CD4-positive, alpha-beta T cell treated with Interleukin-4 for 1 hour (primary cell): ENCODE data around the gene CPLX3.
A peak's percentile ranks its signal among the peaks of the same experiment; 100 is the strongest.

ENCODE experiments used
- DNase-seq, 2 donors: peaks; one replicate each; pipeline ENCODE4 v3.0.0-alpha.2; 2020 to 2022

The CPLX3 gene

DNA sequence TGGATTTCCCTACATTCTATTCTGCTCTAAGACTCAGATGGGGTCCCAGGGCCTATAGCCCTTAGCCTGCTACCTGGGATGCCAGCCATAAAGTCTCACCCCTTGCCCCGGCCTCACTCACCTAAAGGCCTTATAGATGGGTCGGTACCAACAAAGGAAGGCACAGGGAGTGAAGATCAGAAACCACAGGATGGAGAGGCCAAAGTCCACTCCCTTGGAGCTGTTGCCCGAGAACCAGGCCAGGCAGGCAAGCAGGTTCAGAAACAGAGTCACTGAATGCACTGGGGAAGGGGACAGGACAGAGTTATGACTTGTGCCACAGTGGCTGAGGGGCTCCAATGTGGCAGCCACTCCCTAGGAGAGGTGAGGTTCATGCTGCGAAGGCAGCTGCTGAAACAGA, 24.0 kb downstream of the CPLX3 start:
- DNase-seq = no peak

DNA sequence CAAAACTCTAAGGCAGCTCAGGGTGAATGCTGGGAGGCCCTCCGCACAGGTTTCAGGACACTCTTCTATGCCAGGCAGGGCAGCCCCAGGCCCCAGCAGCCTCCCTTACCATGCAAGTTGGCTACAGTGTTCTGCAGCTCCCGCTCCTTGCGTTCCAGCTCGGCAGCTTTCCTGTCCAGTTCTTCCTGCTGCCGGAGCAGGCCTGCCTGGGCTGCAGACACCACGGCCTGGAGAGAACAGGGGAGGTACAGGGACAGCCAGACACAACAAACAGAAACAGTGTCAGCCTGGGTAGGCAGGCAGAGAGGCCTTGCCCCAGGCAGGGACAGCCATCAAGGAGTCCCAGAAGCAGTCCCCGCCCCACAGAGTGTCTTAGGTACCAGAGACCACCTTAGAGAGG, 25.5 kb downstream of the CPLX3 start:
- DNase-seq = no peak

DNA sequence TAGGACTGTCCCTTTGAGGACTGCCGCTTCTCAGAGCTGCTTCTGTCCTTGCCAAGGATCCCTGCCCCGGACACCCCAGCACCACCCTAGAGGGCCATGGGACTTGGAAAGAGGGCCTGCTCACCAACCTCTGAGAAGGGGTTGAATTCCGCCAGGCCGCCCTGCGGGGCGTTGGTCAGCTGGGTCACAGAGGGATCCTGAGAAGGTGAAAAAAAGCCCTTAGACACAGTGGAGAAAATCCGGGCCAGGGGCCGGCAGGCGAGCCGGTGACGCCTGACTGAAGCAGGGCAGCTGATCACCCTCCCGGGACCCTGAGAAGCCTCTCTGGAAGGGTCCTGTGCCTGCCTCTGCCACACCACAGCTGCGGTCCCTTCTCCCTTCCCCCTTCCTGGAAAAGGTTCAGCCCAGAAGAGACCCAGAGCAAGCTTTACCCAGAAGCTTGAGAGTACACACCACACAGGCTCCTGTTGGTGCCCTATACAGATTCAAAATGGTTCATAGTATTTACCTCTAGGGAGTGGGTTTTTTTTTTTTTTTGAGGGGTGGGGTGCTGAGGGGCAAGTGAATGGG, 28.1 kb downstream of the CPLX3 start:
- no peak for DNase-seq

DNA sequence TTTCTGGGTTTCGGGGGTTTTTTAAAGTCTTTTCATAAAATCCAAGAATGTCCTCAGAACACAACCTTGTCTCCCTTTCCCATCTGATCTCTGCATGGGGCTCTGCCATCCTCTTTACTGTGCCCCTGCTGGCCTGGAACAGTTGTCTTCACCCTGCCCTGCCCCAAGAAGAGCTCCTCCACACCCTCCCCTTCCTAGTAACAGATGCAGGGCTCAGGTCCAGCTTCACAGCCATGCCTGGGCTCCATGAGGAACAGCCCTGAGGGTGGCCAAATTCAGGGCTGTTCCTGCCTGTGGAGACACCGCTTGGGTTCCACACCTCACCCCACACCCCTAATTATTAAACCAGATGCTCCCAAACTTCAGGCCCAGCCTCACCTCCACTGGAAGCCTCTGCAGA, 29.4 kb downstream of the CPLX3 start:
- DNase-seq = no peak

DNA sequence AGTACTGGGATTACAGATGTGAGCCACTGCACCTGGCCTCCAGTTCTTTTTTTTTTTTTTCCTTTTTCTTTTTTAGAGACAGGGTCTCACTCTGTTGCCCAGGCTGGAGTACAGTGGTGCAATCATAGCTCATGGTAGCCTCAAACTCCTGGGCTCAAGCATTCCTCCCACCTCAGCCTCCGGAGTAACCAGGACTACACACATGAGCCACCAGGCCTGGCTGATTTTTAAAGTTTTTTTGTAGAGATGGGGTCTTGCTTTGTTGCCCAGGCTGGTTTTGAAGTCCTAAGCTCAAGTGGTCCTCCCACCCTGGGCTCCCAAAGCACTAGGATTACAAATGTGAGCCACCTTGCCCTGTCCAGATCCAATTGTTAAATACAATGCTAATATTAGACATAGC, 30.1 kb downstream of the CPLX3 start:
- DNase-seq = no peak

DNA sequence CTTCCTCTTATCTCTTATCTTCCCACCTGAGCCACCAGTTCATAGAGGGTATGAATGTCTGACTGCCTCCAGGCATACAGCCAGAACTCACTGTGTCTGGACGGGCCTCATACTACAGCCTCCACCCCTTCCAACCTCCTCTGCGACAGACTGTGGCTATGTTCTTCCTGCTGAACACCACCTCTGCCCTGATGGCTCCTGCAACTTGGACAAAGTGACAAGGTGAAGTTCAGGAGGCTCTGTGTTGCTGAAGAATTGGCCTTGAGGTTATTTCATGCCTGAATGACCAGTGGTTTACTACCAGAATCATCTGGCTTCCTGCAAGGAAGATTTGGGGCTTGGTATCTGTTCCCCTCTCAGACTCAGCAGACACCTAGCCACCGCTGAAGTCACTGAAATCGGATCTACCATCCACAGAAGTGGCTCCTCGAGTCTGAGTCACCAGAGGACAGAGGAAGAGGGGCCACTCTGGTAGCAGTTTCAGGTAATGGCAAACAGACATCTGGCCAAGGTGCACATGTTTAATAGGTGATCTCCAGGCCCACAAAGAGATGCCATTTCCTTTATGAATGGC, 30.7 kb downstream of the CPLX3 start:
- DNase-seq = no peak

DNA sequence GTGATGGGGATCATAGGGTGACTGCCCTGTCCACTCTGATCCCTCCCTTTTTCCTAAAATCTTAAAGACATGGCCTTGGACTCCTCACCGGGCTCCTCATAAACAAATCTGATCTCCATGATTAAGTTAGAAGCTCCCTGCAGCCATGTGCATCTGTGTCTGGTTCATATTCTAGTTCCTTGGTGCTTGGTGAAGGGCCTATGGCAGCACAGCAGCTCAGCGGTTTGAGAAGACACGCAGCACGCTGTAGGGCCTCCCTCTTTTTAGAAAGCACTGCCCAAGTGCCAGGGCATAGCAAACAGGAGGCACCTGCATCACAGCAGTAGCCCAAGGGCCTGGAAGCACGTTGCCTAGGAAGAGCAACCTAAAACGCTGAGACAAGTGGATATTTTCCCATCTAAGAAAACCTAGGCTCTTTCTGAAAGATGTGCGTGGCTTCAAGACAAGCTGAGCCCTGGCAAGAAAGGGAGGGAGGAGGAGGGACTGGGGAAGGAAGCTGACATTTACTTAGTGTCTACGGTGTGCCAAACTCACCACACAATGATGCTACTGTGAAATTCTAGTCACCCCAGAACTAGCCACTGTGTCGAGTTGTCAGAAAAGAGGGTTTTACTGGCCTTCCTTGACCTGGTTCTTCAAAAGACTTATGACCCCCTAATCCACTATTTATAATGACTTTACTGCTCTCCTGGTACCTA, 31.4 kb downstream of the CPLX3 start:
- DNase-seq = no peak

DNA sequence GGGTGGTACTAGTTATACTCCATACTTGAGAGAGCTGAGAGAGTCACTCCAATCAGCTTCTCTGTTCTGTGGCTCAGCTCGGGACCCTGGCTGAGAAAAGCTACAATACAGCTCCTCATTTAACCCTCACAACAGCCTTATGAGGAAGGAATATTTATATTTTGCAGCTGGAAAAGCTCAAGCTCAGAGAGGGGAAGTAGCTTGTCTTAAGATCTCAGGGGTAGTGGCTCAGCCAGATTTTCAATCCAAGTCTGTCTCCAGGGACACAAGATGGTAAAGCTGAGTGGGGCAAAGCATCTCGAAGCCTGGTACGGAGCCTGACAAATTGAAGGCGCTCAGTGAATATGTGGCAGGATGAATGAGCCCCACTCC, 31.9 kb downstream of the CPLX3 start:
- DNase-seq = no peak

DNA sequence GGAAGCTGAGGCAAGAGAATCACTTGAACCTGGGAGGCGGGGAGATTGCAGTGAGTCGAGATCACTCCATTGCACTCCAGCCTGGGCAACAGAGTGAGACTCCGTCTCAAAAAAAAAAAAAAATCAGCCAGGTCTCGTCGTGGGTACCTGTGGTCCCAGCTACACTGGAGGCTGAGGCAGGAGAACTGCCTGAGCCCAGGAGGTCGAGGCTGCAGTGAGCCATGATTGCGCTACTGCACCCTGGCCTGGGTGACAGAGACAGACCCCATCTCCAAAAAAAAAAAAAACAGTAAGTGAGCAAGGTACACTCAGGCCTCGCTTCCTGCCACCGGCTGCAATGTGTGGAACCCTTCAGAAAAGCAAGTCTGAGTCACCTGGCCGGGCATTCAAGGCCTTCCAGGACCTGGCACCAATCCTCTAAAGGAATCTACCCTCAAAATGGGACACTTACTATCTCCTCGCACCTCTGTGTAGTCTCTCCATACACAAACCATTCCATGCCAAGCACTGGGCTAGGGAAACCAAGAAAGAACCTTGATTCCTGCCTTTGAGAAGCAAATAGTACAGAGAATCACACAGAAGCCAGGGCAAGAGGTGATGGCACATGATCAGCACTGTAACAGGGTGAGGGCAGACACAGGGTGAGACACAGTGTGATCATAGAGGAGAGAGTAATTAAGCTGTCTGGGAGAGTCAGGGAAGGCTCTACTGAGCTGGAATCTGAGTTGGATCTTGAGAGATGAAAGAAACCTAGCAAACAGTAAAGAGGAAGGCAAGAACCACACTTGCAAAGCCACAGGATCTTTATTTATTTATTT, 37.0 kb downstream of the CPLX3 start:
- DNase-seq = no peak

DNA sequence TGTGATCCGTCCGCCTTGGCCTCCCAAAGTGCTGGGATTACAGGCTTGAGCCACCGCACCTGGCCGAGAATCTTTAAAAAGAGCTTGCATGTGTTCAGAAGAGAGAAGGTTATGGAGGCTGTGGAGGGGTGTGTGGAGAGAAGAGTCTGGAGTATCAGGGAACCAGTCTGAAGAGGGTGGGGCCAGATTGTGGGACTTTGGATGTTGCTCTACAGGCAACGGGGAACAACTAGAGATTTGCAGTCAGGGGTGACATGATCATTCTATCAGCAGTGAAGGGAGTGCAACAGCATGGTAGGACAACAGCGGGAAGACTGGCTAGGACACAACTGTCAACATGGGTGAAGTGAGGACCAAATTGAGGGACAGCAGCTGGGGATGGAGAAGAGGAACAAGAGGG, 37.9 kb downstream of the CPLX3 start:
- DNase-seq = no peak

DNA sequence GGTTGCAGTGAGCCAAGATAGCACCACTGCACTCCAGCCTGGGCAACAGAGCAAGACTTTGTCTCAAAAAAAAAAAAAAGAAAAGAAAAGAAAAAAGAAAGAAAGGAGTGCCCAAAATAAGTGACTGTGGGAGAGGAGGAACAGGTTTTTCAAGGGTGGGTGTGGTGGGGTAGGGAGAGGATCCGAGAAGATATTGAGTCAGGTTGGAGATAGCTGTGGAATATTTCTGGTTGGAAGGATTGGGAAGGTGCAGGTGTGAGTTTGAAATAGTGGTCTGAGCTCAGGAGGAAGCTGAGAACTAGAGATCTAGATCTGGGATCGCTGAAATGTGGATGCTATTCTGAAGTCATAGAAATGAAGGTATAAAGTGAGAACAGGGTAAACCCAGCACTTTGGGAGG, 38.9 kb downstream of the CPLX3 start:
- DNase-seq = no peak

DNA sequence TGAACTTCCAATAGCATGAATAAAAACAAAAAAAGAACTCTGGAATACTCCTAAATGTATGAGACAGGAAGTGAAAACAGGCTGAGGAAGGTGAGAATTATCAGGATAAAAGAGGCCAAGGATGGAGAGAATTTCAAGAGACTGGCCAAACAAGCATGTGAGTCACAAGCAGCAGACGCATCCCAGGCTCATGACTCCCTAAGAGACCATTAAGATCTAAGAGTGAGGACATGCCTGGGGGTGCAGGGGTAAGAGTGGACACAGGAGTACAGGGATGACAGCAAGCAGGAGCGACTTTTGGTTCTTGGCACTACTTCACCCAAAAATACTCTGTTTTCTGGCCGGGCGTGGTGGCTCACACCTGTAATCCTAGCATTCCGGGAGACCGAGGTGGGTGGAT, 39.7 kb downstream of the CPLX3 start:
- no peak for DNase-seq

DNA sequence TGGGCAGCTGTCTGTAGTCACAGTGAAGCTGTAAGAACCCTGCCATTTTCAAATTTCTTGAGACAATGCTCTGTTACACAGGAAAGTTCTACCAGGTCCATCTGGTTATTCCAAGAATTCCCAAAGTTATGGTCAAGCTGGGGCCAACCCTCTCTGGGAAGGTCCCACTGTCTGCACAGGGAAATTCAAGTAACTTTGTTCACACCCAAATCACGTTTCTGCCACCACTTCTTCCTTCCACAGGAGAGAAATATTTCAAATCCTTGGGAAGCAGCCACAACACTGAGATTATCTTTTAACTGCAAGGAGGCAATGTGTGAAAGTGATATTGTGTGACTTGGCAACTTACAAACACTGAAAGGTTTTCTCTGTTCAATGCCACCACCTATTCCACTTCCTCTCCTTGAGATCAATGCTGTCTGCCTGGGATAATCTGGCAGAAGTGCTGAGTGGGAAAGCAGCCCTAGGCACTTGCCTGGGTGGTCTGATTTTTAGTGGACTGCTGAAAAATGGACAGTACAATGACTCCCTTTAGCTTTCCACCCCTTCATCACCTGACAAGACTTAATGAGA, 41.1 kb downstream of the CPLX3 start:
- DNase-seq = no peak

DNA sequence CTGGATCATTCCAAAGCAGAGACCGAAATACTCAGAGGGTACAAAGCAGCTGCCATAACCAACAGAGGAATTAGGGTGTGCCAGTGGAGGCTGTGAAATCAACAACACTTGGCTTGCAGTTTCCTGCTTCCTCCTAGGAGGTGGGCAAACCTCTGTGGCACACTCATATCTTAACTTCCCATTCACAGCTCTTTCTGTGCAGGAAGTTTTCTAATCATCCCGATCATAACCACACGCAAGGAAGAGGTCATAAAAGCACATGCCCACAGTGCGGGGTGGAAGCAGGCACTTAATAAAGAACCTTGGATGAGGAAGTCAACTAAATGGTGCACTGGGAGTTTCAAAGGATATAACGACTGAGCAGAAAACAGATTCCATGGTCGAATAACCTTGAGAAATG, 41.6 kb downstream of the CPLX3 start:
- peak in 1 of 2 donors; percentile 28 for DNase-seq

DNA sequence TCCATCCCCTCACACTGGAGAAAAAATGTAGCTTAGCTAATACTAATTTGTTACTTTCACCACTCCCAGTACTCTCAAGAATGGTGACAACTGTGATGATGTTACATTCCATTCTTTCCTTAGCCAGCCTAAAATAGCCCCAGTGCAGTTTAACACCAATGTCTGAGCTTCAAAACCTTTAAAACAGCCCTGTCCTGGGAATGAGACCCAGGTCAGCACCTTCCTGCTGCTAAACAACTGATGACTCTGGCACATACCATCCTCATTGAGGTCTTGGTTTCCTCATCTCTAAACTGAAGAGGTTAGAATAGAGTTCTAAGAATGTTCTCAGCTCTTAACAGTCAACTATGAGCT, 42.9 kb downstream of the CPLX3 start:
- DNase-seq = no peak

DNA sequence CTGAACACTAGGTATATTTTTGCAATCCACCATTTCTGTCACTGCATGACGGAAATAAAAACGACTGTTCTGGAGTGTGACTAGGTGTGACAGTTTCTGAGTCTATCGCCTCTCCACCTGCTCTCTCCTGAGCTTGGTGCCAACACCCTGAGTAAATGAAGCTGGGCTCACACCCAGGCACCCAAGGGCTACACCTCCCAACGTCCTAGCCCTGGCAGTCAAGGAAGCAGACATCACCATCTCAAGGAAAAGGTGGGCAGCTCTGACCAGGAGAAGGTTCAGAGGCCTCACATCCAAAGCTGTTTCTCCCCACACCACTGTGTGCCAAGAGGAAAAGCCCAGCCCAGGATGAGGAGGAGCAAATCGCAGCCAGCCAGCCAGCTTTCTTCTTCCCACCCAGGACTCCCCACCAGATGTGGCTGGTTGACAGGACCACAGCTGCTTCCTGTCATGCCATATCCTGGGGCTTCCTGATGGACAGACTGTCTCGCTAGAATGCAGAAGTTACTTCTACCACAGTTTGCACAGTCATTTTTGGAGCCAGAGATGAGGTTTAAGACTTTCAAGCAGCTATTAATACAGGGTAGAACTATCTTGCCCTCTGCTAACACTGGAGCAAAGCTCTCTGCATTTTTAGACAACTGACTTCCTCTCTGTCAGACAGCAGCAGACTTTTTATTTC, 43.4 kb downstream of the CPLX3 start:
- DNase-seq = peak; percentile 45 to 57

DNA sequence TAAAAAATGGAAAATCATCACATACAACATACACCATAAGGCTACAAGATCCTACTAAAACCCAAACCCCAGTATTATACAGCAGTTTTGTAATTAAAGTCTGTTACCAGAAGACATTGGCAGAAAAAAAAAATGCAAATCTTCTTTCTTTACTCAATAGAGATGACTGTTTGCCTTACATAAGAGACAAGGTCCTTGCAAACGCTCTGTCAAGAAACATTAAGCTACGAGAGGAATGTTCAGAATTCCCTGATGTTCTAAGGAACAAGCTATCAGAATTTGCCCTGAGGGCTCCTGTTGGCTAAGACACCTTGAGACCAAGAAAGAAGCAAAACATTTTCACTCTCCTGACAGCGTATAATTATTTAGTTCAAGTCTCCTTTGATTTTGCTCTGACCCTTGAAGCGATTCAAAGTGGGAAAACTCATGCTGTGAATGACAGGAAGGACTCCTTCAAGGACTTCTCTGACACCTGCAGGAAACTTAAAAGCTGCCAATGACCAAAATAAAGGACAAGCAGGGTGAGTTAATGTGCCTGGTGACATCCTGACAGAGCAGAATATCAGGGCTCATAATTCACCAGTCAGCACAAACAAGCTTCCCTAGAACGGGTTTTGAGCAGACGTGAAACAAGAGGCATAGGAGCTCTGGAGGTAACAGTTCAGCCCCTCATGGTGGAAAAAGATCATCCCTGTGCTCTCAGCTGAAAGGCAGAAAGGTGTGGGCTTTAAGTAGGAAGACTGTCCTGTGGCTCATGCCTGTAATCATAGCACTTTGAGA, 44.2 kb downstream of the CPLX3 start:
- DNase-seq = no peak

DNA sequence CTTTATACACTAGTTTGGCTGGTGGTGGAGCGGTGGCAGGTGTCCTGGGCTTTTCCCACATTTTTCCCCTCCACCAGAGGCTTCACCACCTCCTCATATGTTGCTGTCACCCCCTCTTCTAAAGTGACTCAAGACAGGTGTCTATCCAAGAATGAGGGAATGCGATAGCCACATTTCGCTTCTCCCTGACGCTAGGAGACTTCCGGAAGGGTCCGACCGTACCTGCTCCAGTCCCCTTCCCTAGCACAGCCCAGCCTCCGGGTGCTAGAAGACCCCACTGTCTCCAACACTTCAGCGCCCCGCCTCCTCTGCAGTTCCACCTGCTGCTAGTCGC, 46.2 kb downstream of the CPLX3 start:
- DNase-seq = no peak

DNA sequence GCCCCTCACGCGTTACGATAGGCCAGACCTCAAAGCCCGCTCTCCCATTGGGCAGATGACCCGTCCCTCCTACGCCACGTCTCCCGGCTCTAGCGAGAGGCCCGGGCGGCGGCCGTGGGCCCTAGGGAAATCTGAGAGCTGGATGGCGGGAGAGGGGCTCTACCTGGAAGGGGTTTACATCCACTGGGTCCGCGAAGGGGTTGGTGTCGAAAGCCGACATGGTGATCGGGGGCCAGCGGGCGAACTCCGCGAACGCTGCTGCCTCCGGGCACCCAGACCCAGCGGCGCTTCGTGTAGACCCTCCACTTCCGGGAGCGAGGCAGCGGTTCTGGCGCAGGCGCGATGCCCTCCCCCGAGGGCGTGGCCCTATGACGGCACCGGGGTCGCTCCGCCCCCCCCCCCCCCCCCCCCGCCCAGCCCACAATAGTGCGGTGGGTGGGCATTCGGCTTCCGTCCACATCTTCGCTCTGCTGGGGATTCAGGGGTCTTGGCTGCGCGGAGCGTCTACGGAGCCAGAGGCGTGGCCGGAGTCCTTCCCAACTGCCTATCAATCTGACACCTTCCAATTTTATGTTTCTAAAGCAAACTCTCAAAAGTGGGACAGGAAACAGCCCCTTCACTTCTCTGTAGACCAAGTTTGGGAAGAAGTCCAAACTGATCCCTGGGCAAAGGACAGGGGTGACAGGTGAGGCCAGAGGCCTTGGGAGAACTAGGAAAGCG, 46.8 kb downstream of the CPLX3 start, which contains the start of gene SCAMP2:
Gene SCAMP2 (minus strand): TSS at position 330 of the 720 bp plus-strand sequence. CDS start 110 bp downstream, at position 220.
- peak; percentile 92 to 93 for DNase-seq

DNA sequence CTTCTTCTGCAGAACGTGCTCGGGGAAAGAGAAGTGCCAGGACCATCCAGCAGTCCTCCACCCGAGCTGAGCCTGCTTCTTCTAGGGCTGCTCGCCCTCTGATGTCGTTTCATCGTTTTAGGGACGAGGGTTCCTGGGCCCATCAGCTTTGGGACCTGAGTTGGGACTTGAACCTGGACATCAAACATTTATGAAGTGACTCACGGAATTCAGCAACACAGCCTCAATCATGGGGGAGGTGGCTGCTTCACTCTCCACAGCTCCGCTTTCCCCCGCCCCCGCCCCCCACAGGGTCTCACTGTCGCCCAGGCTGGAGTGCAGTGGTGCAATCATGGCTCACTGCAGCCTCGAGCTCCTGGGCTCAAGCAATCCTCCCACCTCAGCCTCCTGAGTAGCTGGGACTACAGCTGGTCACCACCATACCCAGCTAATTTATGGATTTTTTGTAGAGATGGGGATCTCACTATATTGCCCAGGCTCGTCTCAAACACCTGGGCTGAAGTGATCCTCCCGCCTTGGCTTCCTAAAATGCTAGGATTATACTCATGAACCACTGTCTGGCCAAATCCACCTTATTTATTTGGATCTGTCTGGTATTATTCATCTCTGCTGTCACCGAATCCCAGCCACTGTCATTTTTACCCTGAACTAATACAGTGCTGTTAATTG, 47.5 kb downstream of the CPLX3 start:
- peak in 1 of 2 donors; percentile 20 for DNase-seq

DNA sequence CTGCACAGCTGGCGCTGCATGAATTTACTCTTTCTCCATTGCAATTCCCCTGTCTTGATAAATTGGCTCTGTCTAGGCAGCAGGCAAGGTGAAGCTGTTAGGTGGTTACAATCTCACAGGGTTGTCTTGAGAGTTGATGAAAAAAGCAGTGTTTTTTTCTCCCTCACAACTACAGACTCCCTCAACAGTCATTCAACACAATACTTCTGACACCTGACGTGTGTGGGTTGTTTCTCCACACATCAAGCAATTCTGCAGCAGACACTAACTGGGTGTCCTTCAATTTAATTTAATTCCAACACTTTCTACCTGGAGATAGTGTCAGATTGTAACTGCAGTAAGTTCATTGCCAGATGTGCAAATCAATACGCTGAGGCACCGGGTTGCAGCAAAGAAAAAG, 51.8 kb downstream of the CPLX3 start:
- DNase-seq = no peak
